NCI-H1105 treated with DMSO at 0.1 percent for 48 hours (cell line): ENCODE results near the gene ECT2L.

Experiments used
- DNase-seq: peaks from one replicate; lab custom pipeline; 2025; lab: John Stamatoyannopoulos, UW

ECT2L gene

GRCh38 chr6:138862456-138862855 lies 66.6 kb downstream of the ECT2L start:
- no peak for DNase-seq

- DNase-seq, result no peak
Observed at GRCh38 chr6:138863321-138863720, 67.4 kb downstream of the ECT2L start.

- DNase-seq, result no peak
Observed at GRCh38 chr6:138864343-138864890, 68.5 kb downstream of the ECT2L start.

- DNase-seq, result no peak
Observed at GRCh38 chr6:138865480-138866109, 69.7 kb downstream of the ECT2L start.

- no peak for DNase-seq
Observed at GRCh38 chr6:138868181-138868580, 72.3 kb downstream of the ECT2L start.

GRCh38 chr6:138869398-138869797 lies 73.5 kb downstream of the ECT2L start:
- DNase-seq, result no peak

- no peak for DNase-seq
Observed at GRCh38 chr6:138873191-138873590, 77.3 kb downstream of the ECT2L start.

GRCh38 chr6:138882369-138883017 lies 86.6 kb downstream of the ECT2L start:
- no peak for DNase-seq

- DNase-seq, result no peak
Observed at GRCh38 chr6:138885156-138885819, 89.4 kb downstream of the ECT2L start.

- DNase-seq, result no peak
Observed at GRCh38 chr6:138891255-138891986, 95.5 kb downstream of the ECT2L start.

GRCh38 chr6:138896104-138896756 lies 100.3 kb downstream of the ECT2L start:
- DNase-seq, result no peak

GRCh38 chr6:138897031-138897430 lies 101.1 kb downstream of the ECT2L start:
- no peak for DNase-seq

GRCh38 chr6:138907167-138907566 lies 111.3 kb downstream of the ECT2L start:
- no peak for DNase-seq

- DNase-seq, result no peak
Observed at GRCh38 chr6:138909511-138909910, 113.6 kb downstream of the ECT2L start.

GRCh38 chr6:138909975-138910374 lies 114.1 kb downstream of the ECT2L start:
- no peak for DNase-seq

- DNase-seq, result no peak
Observed at GRCh38 chr6:138912308-138912707, 116.4 kb downstream of the ECT2L start.

- no peak for DNase-seq
Observed at GRCh38 chr6:138914701-138915100, 118.8 kb downstream of the ECT2L start.

GRCh38 chr6:138920906-138921305 lies 125.0 kb downstream of the ECT2L start:
- no peak for DNase-seq

- DNase-seq, result no peak
Observed at GRCh38 chr6:138923561-138923960, 127.7 kb downstream of the ECT2L start.

- DNase-seq, result no peak
Observed at GRCh38 chr6:138925806-138926205, 129.9 kb downstream of the ECT2L start.

- DNase-seq, result no peak
Observed at GRCh38 chr6:138926579-138926978, 130.7 kb downstream of the ECT2L start.

- no peak for DNase-seq
Observed at GRCh38 chr6:138931660-138932059, 135.8 kb downstream of the ECT2L start.
